Panc1 (cell line): Measurements from ENCODE around the gene CFP.

Experiments used
- CTCF ChIP-seq: fragments of 450-650 bp; IDR thresholded peaks from 2 replicates; pipeline ENCODE4 v1.5.1; 2017; ENCODE audit warnings: mild to moderate bottlenecking
- POLR2AphosphoS5 ChIP-seq: IDR thresholded peaks from 2 replicates; pipeline ENCODE4 v1.6.1; 2012; ENCODE audit warnings: mild to moderate bottlenecking, low read depth, low read length, moderate library complexity

GRCh38 chrX:47629419-47630200, at the start of gene CFP:
- no peak for TF ChIP-seq CTCF
- no peak for TF ChIP-seq POLR2AphosphoS5
